ENCODE measurements around the gene PTPRS. TPM values are rescaled to one million over a fixed set of nuclear protein-coding genes. Genes with fewer than 3 reads are reported as not detected.
"Not testable (repeated sequence)": the region's sequence is repeated elsewhere in the genome, so short reads cannot be mapped to it uniquely, and the experiment has no call there.

Gene PTPRS
- polyA plus RNA-seq, 1 donor (not counting 4 experiments of a cell fraction or from before 2014, with no cell fraction given), result 2.5 TPM

- Histone ChIP-seq H3K4me3 (ENCODE audit: control insufficient read depth in 2 of 3, extremely low read depth in 1 of 3, insufficient read depth in 2 of 3, low read depth in 1 of 3, low read length in 3 of 3) (no peak overlapping the region), H3K79me2 (ENCODE audit: control insufficient read depth, insufficient read depth, low read length) (no peaks in the 10 kb centered on the region), H2AFZ (ENCODE audit: control insufficient read depth, low read length) (no peak overlapping the region), H3K9ac (ENCODE audit: control insufficient read depth, extremely low read depth, insufficient read depth, low read length) (no peak overlapping the region), H3K4me1 (ENCODE audit: control insufficient read depth, extremely low read depth, insufficient read depth, low read length) (no peaks in the 10 kb centered on the region), H3K4me2 (ENCODE audit: control insufficient read depth, extremely low read depth, insufficient read depth, low read depth, low read length) (no peak overlapping the region), H3K9me3 (ENCODE audit: control insufficient read depth, low read depth, low read length) (peaks cover 2% of the 10 kb centered on the region), H3K9me1 (ENCODE audit: control insufficient read depth, extremely low read depth, insufficient read depth, low read length) (no peaks in the 10 kb centered on the region), H4K20me1 (ENCODE audit: control insufficient read depth, extremely low read depth, insufficient read depth, low read length) (peaks cover 3% of the 10 kb centered on the region), H3K36me3 (ENCODE audit: control insufficient read depth in 2 of 2, extremely low read depth in 1 of 2, insufficient read depth in 2 of 2, low read length in 2 of 2) (no peaks in the 10 kb centered on the region), H3K27ac (ENCODE audit: control insufficient read depth, insufficient read depth, low read length) (no peak overlapping the region), H3K27me3 (ENCODE audit: control insufficient read depth, extremely low read depth, insufficient read depth, low read length) (peaks cover 2% of the 10 kb centered on the region)
- no peak for FAIRE-seq
- no peak for DNase-seq (ENCODE audit: low read depth, low spot score)
- dilution Hi-C loops (cut with MboI; ENCODE audit: extremely low pct_ligation_motif_present, low sequenced_read_pairs), result no loop called here
- TF ChIP-seq CTCF (optimal IDR thresholded peaks at IDR 0.05 in 1 of 3, IDR thresholded peaks at IDR 0.05 in 1 of 3, conservative IDR thresholded peaks at IDR 0.05 in 1 of 3; ENCODE audit: extremely low read depth in 1 of 3, insufficient read depth in 2 of 3, low read length in 3 of 3) (no peak), EZH2 (IDR thresholded peaks at IDR 0.05; ENCODE audit: low read length) (no peak)
Observed at GRCh38 chr19:5387472-5387871, 46.9 kb upstream of the PTPRS start.

GRCh38 chr19:5386841-5387240 lies 46.2 kb upstream of the PTPRS start:
- H4K20me1 ChIP-seq (ENCODE audit: control insufficient read depth, extremely low read depth, insufficient read depth, low read length), result peaks cover 3% of the 10 kb centered on the region
- no peaks in the 10 kb centered on the region for H3K27me3 ChIP-seq (ENCODE audit: control insufficient read depth, extremely low read depth, insufficient read depth, low read length)
- H3K4me3 ChIP-seq (ENCODE audit: control insufficient read depth in 2 of 3, extremely low read depth in 1 of 3, insufficient read depth in 2 of 3, low read depth in 1 of 3, low read length in 3 of 3), result no peak overlapping the region
- H3K79me2 ChIP-seq (ENCODE audit: control insufficient read depth, insufficient read depth, low read length), result no peaks in the 10 kb centered on the region
- no peak overlapping the region for H2AFZ ChIP-seq (ENCODE audit: control insufficient read depth, low read length)
- dilution Hi-C loops (cut with MboI; ENCODE audit: extremely low pct_ligation_motif_present, low sequenced_read_pairs), result no loop called here
- no peak overlapping the region for H3K27ac ChIP-seq (ENCODE audit: control insufficient read depth, insufficient read depth, low read length)
- H3K36me3 ChIP-seq (ENCODE audit: control insufficient read depth in 2 of 2, extremely low read depth in 1 of 2, insufficient read depth in 2 of 2, low read length in 2 of 2), result no peaks in the 10 kb centered on the region
- peaks cover 2% of the 10 kb centered on the region for H3K9me3 ChIP-seq (ENCODE audit: control insufficient read depth, low read depth, low read length)
- H3K9ac ChIP-seq (ENCODE audit: control insufficient read depth, extremely low read depth, insufficient read depth, low read length), result no peak overlapping the region
- TF ChIP-seq CTCF (optimal IDR thresholded peaks at IDR 0.05 in 1 of 3, IDR thresholded peaks at IDR 0.05 in 1 of 3, conservative IDR thresholded peaks at IDR 0.05 in 1 of 3; ENCODE audit: extremely low read depth in 1 of 3, insufficient read depth in 2 of 3, low read length in 3 of 3) (no peak), EZH2 (IDR thresholded peaks at IDR 0.05; ENCODE audit: low read length) (no peak)
- no peak for DNase-seq (ENCODE audit: low read depth, low spot score)
- no peaks in the 10 kb centered on the region for H3K4me1 ChIP-seq (ENCODE audit: control insufficient read depth, extremely low read depth, insufficient read depth, low read length)
- H3K4me2 ChIP-seq (ENCODE audit: control insufficient read depth, extremely low read depth, insufficient read depth, low read depth, low read length), result no peak overlapping the region
- FAIRE-seq, result no peak
- H3K9me1 ChIP-seq (ENCODE audit: control insufficient read depth, extremely low read depth, insufficient read depth, low read length), result no peaks in the 10 kb centered on the region

- DNase-seq (ENCODE audit: low read depth, low spot score); FAIRE-seq; H3K27ac ChIP-seq (ENCODE audit: control insufficient read depth, insufficient read depth, low read length); H3K36me3 ChIP-seq (ENCODE audit: control insufficient read depth in 2 of 2, extremely low read depth in 1 of 2, insufficient read depth in 2 of 2, low read length in 2 of 2); H3K27me3 ChIP-seq (ENCODE audit: control insufficient read depth, extremely low read depth, insufficient read depth, low read length); H4K20me1 ChIP-seq (ENCODE audit: control insufficient read depth, extremely low read depth, insufficient read depth, low read length); H3K4me1 ChIP-seq (ENCODE audit: control insufficient read depth, extremely low read depth, insufficient read depth, low read length); dilution Hi-C loops (cut with MboI; ENCODE audit: extremely low pct_ligation_motif_present, low sequenced_read_pairs); H3K4me3 ChIP-seq (ENCODE audit: control insufficient read depth in 2 of 3, extremely low read depth in 1 of 3, insufficient read depth in 2 of 3, low read depth in 1 of 3, low read length in 3 of 3); H3K79me2 ChIP-seq (ENCODE audit: control insufficient read depth, insufficient read depth, low read length); H3K9me1 ChIP-seq (ENCODE audit: control insufficient read depth, extremely low read depth, insufficient read depth, low read length); H3K9ac ChIP-seq (ENCODE audit: control insufficient read depth, extremely low read depth, insufficient read depth, low read length); H3K9me3 ChIP-seq (ENCODE audit: control insufficient read depth, low read depth, low read length); H3K4me2 ChIP-seq (ENCODE audit: control insufficient read depth, extremely low read depth, insufficient read depth, low read depth, low read length); H2AFZ ChIP-seq (ENCODE audit: control insufficient read depth, low read length): not testable (repeated sequence)
Observed at GRCh38 chr19:5381197-5381596, 40.6 kb upstream of the PTPRS start.

All from keratinocyte (primary cell).